Duodenal mucosa (tissue), 2 donors: ENCODE data around the gene CTSA.
"Not testable (repeated sequence)": the region's sequence is repeated elsewhere in the genome, so short reads cannot be mapped to it uniquely, and the experiment has no call there.

ENCODE experiments used
- H3K27ac ChIP-seq: one replicate; pipeline ENCODE4 v1.7.0; 2013; ENCODE audit warnings: low read depth, low read length
- H3K27me3 ChIP-seq, 2 donors: one replicate each; pipeline ENCODE4 v1.7.0; 2013; ENCODE audit warnings: low read length in 2 of 2, control low read depth in 1 of 2; ENCODE audit not compliant: insufficient read depth in 2 of 2, control insufficient read depth in 1 of 2
- H3K36me3 ChIP-seq, 2 donors: one replicate each; pipeline ENCODE4 v1.7.0; 2013; ENCODE audit warnings: low read length in 2 of 2, control low read depth in 1 of 2; ENCODE audit not compliant: insufficient read depth in 2 of 2, control insufficient read depth in 1 of 2
- H3K4me1 ChIP-seq, 2 donors: one replicate each; pipeline ENCODE4 v1.7.0; 2013; ENCODE audit warnings: low read length in 2 of 2, control low read depth in 1 of 2; ENCODE audit not compliant: insufficient read depth in 2 of 2, control insufficient read depth in 1 of 2
- H3K4me3 ChIP-seq, 2 donors: one replicate each; pipeline ENCODE4 v1.7.0; 2013; ENCODE audit warnings: low read length in 2 of 2, low read depth in 1 of 2
- H3K9ac ChIP-seq, 2 donors: one replicate each; pipeline ENCODE4 v1.7.0; 2013; ENCODE audit warnings: low read length in 2 of 2, low read depth in 1 of 2
- H3K9me3 ChIP-seq, 2 donors: one replicate each; pipeline ENCODE4 v1.7.0; 2013; ENCODE audit warnings: low read length in 2 of 2, control low read depth in 1 of 2; ENCODE audit not compliant: control insufficient read depth in 1 of 2

Gene CTSA

GRCh38 chr20:45894797-45895196, 3.7 kb downstream of the CTSA start:
- Histone ChIP-seq H3K36me3 (peaks cover 26 to 57% of the 10 kb centered on the region in 2 donors), H3K4me3 (no peak overlapping the region), H3K9me3 (no peaks in the 10 kb centered on the region), H3K9ac (no peak overlapping the region), H3K27me3 (no peaks in the 10 kb centered on the region), H3K27ac (no peak overlapping the region), H3K4me1 (peaks cover 20 to 29% of the 10 kb centered on the region in 2 donors)

- peaks cover 16 to 17% of the 10 kb centered on the region in 2 donors for H3K4me1 ChIP-seq
- H3K4me3 ChIP-seq = no peak overlapping the region
- H3K9ac ChIP-seq = no peak overlapping the region
- no peaks in the 10 kb centered on the region for H3K27me3 ChIP-seq
- no peak overlapping the region for H3K27ac ChIP-seq
- H3K9me3 ChIP-seq = no peaks in the 10 kb centered on the region
- H3K36me3 ChIP-seq = peaks cover 26 to 63% of the 10 kb centered on the region in 2 donors
Measured at GRCh38 chr20:45896641-45897161, 5.6 kb downstream of the CTSA start.

GRCh38 chr20:45897289-45897688, 6.2 kb downstream of the CTSA start:
- Histone ChIP-seq H3K4me3 (no peak overlapping the region), H3K9ac (no peak overlapping the region), H3K27ac (no peak overlapping the region), H3K27me3 (no peaks in the 10 kb centered on the region), H3K9me3 (no peaks in the 10 kb centered on the region), H3K36me3 (peaks cover 26 to 63% of the 10 kb centered on the region in 2 donors), H3K4me1 (peaks cover 10 to 12% of the 10 kb centered on the region in 2 donors)

GRCh38 chr20:45897692-45898091, 6.6 kb downstream of the CTSA start:
- peaks cover 26 to 61% of the 10 kb centered on the region in 2 donors for H3K36me3 ChIP-seq
- no peak overlapping the region for H3K4me3 ChIP-seq
- H3K9ac ChIP-seq = no peak overlapping the region
- H3K27me3 ChIP-seq = no peaks in the 10 kb centered on the region
- H3K9me3 ChIP-seq = no peaks in the 10 kb centered on the region
- H3K4me1 ChIP-seq = peaks cover 6 to 8% of the 10 kb centered on the region in 2 donors
- H3K27ac ChIP-seq = no peak overlapping the region

- Histone ChIP-seq H3K27me3 (no peaks in the 10 kb centered on the region), H3K9ac (no peak overlapping the region), H3K4me3 (no peak overlapping the region), H3K9me3 (no peaks in the 10 kb centered on the region), H3K4me1 (peaks cover under 1 to 2% of the 10 kb centered on the region in 2 donors), H3K27ac (no peak overlapping the region), H3K36me3 (peaks cover 26 to 56% of the 10 kb centered on the region in 2 donors)
Measured at GRCh38 chr20:45898285-45898684, 7.2 kb downstream of the CTSA start.

GRCh38 chr20:45899046-45899835, 8.1 kb downstream of the CTSA start:
- no peak overlapping the region for H3K4me3 ChIP-seq
- H3K4me1 ChIP-seq = no peaks in the 10 kb centered on the region
- no peak overlapping the region for H3K27ac ChIP-seq
- H3K27me3 ChIP-seq = no peaks in the 10 kb centered on the region
- H3K36me3 ChIP-seq = peaks cover 21 to 50% of the 10 kb centered on the region in 2 donors
- H3K9ac ChIP-seq = no peak overlapping the region
- no peaks in the 10 kb centered on the region for H3K9me3 ChIP-seq

- peaks cover 16 to 34% of the 10 kb centered on the region in 2 donors for H3K36me3 ChIP-seq
- not testable (repeated sequence) for H3K27me3 ChIP-seq, H3K9ac ChIP-seq, H3K4me1 ChIP-seq, H3K27ac ChIP-seq, H3K4me3 ChIP-seq, H3K9me3 ChIP-seq
Measured at GRCh38 chr20:45901332-45901731, 10.2 kb downstream of the CTSA start.

GRCh38 chr20:45902199-45902701, 11.1 kb downstream of the CTSA start:
- peaks cover 8 to 27% of the 10 kb centered on the region in 2 donors for H3K36me3 ChIP-seq
- no peak overlapping the region for H3K9ac ChIP-seq
- H3K27ac ChIP-seq = no peak overlapping the region
- H3K4me1 ChIP-seq = no peaks in the 10 kb centered on the region
- H3K27me3 ChIP-seq = no peaks in the 10 kb centered on the region
- H3K4me3 ChIP-seq = no peak overlapping the region
- H3K9me3 ChIP-seq = no peaks in the 10 kb centered on the region

- Histone ChIP-seq H3K27ac (no peak overlapping the region), H3K36me3 (peaks cover 0 to 9% of the 10 kb centered on the region in 2 donors), H3K4me3 (no peak overlapping the region), H3K4me1 (peaks cover 6 to 7% of the 10 kb centered on the region in 2 donors), H3K9me3 (no peaks in the 10 kb centered on the region), H3K27me3 (no peaks in the 10 kb centered on the region), H3K9ac (no peak overlapping the region)
Measured at GRCh38 chr20:45904583-45905504, 13.7 kb downstream of the CTSA start.
